Measurements from ENCODE around the gene NEURL1.

DNA sequence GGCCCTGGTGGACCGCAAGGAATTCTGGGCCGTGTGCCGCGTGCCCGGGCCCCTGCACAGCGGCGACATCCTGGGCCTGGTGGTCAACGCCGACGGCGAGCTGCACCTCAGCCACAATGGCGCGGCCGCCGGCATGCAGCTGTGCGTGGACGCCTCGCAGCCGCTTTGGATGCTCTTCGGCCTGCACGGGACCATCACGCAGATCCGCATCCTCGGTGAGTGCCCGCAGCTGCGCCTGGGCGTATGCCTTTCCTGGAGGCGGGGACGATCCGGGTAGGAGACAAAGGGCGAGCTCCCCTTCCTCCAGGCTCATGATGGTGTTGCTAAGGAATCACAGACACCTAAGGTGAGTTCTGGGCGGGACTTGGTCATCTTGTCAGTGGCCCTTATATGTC is 91.5 kb downstream of the NEURL1 start:
- no peak for TF ChIP-seq POLR2AphosphoS5 (IDR thresholded peaks at IDR 0.05; ENCODE audit: insufficient read depth in 1 of 2, low read depth in 1 of 2)
- TF ChIP-seq, protein P1, sequence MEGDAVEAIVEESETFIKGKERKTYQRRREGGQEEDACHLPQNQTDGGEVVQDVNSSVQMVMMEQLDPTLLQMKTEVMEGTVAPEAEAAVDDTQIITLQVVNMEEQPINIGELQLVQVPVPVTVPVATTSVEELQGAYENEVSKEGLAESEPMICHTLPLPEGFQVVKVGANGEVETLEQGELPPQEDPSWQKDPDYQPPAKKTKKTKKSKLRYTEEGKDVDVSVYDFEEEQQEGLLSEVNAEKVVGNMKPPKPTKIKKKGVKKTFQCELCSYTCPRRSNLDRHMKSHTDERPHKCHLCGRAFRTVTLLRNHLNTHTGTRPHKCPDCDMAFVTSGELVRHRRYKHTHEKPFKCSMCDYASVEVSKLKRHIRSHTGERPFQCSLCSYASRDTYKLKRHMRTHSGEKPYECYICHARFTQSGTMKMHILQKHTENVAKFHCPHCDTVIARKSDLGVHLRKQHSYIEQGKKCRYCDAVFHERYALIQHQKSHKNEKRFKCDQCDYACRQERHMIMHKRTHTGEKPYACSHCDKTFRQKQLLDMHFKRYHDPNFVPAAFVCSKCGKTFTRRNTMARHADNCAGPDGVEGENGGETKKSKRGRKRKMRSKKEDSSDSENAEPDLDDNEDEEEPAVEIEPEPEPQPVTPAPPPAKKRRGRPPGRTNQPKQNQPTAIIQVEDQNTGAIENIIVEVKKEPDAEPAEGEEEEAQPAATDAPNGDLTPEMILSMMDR (IDR thresholded peaks at IDR 0.05): no peak

Measured in vagina (tissue), 2 donors.